GM23248 (cell line): ENCODE data around the gene IFNA7.
"Not testable (repeated sequence)": the region's sequence is repeated elsewhere in the genome, so short reads cannot be mapped to it uniquely, and the experiment has no call there.

ENCODE experiments used
- EZH2 ChIP-seq: fragments of 200-600 bp; sonication (generic); IDR thresholded peaks from 2 replicates; pipeline ENCODE4 v1.6.1; 2018; ENCODE audit warnings: antibody characterized with exemption, mild to moderate bottlenecking; ENCODE audit not compliant: insufficient read depth, poor library complexity, severe bottlenecking
- EZH2phosphoT487 ChIP-seq: fragments of 200-600 bp; sonication (generic); IDR thresholded peaks from 2 replicates; pipeline ENCODE4 v1.6.1; 2018; ENCODE audit warnings: antibody characterized with exemption, moderate library complexity, mild to moderate bottlenecking, low read depth; ENCODE audit not compliant: insufficient read depth

DNA sequence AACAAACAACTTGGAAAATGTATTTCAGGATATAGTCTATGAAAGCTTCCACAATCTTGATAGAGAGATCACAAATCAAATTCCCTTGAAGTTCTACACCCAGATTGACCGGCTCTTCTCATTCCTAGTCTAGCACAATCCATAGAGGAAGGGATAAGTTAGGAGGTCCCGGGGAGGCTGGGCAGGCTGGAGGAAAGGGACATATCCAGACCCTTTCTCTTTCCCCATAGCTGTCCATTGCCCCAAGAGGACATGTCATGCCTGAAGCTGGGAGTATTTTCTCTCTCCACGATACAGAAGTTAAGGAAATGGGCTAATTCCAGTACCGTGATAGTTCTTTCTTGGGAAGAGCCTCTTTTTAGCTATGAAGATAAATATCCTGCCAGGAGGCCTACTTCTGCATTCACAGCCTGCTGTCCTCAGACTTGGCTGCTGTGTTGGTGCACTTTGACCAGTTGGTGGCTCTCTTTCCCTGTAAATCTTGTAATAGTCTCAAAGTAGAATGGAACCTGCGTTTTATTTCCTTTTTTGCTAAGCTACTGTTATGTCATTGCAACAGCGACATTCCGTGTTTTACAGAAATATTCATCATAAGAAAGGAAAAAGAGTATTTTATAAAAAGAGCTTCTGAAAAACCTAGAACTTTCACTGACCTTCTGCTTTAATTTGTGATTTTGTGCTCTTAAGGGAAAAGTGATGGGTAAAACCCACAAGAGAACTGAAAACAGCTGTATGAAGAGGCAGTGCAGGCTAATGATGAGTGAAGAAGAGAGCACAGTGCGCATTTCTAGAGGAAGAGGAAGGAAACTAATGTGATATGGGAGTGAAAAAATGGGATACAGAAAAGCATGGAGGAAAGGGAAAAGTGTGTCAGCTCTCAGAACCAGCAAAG lies 33.7 kb upstream of the IFNA7 start:
- TF ChIP-seq EZH2phosphoT487, EZH2: not testable (repeated sequence)
